GM13976 (cell line): ENCODE measurements around the gene C9orf72.

Source experiments
- DNase-seq: peaks from one replicate; pipeline ENCODE4 v3.0.0; 2012; ENCODE audit warnings: low spot score
- in situ Hi-C: fragments of 300-500 bp; cut with MboI; formaldehyde crosslinking; loops from one replicate; pipeline ENCODE4 v1.12.0; 2022; ENCODE audit warnings: low sequenced_read_pairs, mixed read lengths, inconsistent platforms; ENCODE audit not compliant: unreplicated experiment
- TF ChIP-seq, protein P1 (sequence below): IDR thresholded peaks from 2 replicates; pipeline ENCODE4 v1.5.1; 2012; ENCODE audit warnings: borderline replicate concordance, mild to moderate bottlenecking; ENCODE audit not compliant: insufficient read depth; ENCODE audit errors: extremely low read depth, missing control alignments, control extremely low read depth

Gene C9orf72

DNA sequence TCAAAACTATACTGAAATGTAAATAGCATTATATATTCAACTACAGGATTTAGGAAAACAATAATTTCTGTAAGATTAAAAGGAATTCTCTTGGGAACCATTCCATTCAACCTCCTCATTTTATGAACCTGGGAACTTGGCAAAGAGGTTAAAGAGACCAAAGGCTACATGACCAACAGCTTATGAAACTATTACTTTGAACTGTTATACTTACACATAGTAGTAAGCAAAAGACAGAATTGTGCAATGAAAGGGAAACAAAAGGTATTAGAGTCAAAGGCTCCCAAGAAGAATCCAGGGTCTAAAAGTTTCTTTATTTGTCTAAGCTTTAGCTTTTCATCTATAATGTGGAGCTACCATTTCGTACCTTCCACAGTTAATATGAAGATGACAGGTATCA is 7.2 kb downstream of the C9orf72 start:
- no peak for DNase-seq
- TF ChIP-seq, protein P1, sequence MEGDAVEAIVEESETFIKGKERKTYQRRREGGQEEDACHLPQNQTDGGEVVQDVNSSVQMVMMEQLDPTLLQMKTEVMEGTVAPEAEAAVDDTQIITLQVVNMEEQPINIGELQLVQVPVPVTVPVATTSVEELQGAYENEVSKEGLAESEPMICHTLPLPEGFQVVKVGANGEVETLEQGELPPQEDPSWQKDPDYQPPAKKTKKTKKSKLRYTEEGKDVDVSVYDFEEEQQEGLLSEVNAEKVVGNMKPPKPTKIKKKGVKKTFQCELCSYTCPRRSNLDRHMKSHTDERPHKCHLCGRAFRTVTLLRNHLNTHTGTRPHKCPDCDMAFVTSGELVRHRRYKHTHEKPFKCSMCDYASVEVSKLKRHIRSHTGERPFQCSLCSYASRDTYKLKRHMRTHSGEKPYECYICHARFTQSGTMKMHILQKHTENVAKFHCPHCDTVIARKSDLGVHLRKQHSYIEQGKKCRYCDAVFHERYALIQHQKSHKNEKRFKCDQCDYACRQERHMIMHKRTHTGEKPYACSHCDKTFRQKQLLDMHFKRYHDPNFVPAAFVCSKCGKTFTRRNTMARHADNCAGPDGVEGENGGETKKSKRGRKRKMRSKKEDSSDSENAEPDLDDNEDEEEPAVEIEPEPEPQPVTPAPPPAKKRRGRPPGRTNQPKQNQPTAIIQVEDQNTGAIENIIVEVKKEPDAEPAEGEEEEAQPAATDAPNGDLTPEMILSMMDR, result no peak
- in situ Hi-C loops, result no loop called here

DNA sequence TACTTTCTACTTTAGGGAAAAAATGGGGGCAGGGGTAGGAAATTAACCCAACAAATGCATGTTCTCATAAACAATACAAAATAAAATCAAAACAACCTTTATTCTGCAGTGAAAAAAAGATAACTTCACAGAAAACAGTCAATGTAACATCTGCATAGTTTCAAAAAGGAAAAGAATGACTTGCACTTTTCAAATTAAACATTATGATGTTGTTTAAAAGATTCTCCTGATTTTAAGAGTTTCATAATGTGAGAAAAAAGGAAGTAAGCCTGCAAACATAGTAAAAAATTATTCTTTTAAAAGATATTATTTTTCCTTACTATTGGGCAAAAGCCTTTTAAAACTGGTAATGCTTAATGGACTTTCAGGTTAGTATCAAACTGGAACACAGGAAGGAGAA is 7.6 kb downstream of the C9orf72 start:
- no peak for DNase-seq
- TF ChIP-seq, protein P1, result no peak
- in situ Hi-C loops, result no loop called here

DNA sequence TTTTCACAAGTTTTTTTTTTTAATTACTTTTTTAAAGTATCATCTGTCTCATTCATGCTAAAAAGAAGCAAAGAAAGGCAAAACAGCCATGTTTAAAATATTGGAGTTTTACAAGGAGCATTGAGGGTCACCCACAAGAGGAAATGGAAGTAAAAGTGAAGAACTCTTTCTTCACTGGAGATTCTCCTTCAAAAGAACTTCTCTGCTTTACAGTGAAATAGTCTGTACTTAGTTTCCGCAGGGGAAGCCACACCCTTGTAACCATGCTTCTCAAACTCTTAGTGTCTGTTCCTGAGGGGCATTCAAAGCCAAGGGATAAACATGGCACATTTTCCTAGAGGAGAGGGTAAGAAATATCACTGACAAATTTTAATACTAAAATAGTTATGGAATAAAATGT is 8.6 kb downstream of the C9orf72 start:
- DNase-seq, result no peak
- in situ Hi-C loops, result no loop called here
- TF ChIP-seq, protein P1, result no peak

DNA sequence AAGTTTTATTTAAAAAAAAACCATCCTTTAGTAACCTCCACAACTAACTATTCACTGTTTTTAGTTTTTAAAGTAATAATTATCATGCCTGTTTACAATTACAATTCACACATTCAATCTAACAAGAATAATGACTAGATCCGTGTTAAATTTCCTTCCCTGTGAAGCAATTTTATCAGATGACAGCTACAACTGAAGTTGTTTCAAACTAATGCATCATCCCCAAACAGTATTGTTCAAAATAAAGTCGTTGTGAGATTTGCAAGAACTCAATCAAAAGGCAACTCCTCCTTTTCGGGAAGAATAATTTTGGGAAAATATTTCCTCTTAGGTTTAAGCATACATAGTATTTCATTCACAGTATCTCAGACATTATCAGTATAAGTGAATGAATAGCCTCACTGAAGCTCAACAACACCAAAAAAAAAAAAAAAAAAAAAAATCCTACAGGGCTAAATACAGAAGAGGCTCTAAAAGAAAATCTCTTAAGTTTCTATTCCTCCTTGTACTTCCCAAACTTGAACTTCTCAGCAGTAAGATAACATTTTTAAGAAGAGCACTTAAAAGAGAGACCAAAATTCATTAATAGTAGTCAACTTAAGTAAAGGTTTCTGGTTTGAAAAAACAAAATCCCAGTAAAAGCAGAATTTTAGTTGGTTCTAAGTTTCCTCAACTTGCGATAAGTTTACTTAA is 9.4 kb downstream of the C9orf72 start:
- in situ Hi-C loops, result no loop called here
- DNase-seq, result no peak
- TF ChIP-seq, protein P1, result no peak

DNA sequence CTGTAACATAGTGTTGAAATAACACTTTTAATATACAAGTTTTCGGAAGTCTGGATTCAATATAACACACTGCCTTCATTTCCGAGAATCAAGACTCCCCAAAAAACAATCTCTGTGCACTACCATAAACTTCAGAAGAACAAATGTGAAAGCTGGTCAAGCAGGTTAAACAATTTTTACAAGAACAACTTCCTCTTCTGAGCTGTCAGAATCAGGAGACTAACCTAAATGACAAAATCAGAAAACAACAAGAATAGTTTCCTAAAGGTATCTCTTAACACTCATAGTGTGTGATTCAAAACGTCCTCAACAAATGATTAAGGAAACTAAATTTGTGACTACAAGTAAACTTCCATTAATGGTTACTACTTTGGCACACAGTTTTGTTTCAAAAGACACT is 11.6 kb downstream of the C9orf72 start:
- in situ Hi-C loops, result no loop called here
- DNase-seq, result no peak
- TF ChIP-seq, protein P1, result no peak

DNA sequence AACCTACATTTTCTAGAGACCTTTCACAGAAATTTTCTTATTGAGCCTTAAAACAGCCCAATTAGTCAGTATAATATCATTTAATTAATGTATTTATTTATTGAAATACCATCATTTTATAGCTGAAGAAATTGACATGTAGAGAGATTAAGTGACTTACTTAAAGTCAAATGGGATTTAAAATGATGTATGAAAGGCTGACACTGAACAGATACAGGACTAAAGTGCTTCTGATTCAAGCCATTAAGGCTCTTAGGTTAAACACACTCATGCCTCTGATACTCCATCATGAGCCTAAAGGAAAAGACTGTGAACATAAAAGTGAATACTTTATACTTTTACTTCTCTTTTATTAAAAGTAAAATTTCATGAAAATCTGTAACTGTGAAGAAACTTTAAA is 12.8 kb downstream of the C9orf72 start:
- DNase-seq, result no peak
- TF ChIP-seq, protein P1, result no peak
- in situ Hi-C loops, result no loop called here

DNA sequence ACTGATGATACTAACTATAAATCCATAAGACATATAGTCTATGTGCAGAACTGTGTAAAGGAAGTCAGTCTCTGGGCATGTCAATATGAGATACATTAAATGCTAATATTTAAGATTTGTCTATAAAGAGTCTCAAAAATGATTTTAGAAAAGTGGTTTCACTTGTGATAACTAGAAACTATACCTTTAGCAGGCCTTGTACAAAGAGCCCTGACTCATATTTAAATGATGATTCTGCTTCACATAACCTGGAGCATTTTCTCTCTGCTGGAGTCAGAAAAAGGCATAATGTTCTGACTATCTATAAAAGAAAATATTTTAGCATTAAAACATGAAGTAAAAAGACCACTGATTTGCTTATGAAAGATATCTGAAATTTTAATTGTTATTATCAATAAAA is 15.0 kb downstream of the C9orf72 start:
- DNase-seq, result no peak
- TF ChIP-seq, protein P1, result no peak
- in situ Hi-C loops, result no loop called here
